ENCODE data around the gene ZNFX1.
"Not testable (repeated sequence)": the region's sequence is repeated elsewhere in the genome, so short reads cannot be mapped to it uniquely, and the experiment has no call there.

ZNFX1 gene

DNA sequence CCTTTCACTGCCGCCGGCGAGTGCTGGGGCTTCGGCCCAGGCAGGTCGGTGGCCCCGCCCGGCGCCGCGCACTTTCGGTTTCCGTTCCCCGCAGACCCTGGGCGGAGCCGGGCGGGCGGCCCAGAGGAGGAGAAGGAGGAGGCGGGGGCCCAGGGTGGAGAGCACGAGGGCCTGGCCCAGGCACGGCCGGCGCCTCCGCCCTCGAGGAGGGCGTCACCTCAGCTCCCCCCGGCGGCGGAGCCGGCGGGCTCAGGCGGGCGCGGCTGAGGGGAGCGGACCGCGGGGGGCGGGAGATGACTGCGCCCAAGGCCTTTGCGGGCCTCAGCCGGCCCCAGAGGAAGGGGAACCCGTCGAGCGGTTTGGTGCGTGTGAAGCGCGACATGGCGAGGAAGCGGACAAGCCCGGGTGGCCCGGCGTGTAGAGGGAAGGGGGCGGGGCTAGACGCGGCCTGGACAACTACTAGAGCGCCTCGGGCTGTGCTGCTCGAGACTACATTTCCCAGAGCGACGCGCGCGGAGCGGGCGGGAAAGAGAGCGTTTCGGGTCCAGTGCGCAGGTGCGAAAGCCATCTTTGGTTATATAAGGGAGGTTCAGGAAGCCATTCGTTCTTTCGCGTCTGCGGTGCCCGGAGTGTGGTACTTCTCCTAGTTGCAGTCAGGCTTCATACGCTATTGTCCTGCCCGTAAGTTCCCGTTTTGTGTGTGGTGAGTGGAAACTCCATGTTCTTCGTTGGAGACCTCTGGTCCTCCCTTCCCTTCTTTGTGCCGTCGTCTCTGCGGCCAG, at the start of gene ZNFX1:
Gene ZNFX1 (minus strand): TSS at position 22 of the 782 bp plus-strand sequence. CDS start 2,218 bp downstream, outside the sequence.
- DNase-seq (ENCODE audit: low spot score): peak; percentile 96

DNA sequence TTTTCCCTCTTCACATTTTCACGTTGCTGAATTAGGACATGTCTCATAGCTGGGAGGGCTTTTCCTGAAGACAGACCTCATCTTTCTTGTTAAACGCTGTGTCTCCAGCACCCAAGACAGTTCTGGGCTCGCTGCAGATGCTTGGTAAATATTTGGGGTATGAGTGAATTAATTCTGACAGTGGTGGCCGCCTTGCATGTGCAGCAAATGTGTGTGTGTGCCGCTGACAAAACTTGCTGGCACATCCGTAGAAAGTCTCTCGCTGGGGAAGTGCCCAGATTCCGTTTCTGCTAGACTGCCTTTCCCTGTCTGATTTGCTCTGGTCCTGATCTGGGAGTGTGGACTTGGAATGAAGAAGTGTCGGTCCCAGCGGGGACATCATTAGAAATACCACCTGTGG, 48.2 kb upstream of the ZNFX1 start:
- no peak for DNase-seq (ENCODE audit: low spot score)

DNA sequence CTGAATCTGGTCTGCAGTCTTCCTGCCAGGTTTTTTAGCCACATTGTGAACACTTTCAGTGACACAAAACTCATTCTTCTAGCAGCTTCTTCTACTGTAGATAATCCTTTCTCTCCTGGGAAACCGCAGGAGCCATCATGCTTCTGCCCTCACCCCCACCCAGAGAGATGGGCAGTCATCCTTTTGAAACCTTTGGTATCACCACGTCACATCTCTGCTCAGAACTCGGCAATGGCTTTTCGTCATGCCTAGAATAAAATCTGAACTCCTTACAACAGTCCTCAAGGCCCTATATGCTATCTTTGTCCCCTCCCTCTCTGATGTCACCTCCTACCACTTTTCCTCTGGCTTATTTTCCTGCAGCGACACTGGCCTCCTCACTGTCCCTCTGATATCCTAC, 46.4 kb upstream of the ZNFX1 start:
- no peak for DNase-seq (ENCODE audit: low spot score)

DNA sequence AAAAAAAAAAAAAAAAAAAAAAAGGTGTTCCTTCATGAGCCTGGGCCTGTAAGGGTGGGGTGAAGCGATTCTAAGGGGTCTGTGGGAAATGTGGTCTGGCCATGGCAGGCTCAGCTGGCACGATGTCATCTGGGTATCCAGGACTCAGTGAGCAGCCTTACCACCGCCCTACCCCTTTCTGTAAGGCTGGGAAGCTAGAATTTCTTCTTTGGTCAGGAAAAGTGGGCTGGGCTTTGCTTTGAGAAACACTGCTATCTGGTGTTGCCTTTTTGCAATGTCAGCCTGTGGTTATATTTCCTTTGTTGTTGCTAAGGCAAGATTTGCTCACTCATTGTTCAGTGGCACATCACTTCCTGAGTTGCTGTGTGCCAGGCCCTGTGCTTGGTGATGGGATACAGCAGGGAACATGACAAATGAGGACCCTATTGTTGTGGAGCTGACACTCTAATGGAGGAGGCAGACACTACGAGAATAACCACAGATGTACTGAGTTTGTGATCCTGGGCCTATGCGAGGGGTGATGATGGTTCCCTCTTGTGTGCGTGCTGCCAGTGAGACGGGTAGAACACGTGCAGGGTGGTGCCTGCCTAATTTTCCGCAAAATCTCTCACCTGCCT, 45.9 kb upstream of the ZNFX1 start:
- peak; percentile 93 for DNase-seq (ENCODE audit: low spot score)

DNA sequence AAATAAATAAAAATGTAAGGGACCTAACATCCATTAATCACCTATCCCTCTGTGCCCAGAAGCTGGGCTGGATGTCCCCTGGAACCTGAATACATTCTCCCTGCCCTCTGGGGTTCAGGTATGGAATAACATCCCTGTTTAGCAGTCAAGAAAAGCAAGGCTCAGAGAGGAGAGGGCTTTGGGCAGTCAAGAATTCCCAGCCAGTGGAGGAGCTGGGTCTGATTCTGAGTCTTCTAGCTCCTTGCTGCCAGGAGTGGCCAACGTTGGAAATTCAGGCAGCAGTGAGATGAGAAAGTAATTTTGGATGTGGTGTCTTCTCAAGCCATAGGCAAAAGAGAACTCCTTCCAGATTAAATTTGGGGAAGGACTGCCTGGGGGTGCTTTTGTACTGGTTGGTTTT, 42.6 kb upstream of the ZNFX1 start:
- peak; percentile 47 for DNase-seq (ENCODE audit: low spot score)

DNA sequence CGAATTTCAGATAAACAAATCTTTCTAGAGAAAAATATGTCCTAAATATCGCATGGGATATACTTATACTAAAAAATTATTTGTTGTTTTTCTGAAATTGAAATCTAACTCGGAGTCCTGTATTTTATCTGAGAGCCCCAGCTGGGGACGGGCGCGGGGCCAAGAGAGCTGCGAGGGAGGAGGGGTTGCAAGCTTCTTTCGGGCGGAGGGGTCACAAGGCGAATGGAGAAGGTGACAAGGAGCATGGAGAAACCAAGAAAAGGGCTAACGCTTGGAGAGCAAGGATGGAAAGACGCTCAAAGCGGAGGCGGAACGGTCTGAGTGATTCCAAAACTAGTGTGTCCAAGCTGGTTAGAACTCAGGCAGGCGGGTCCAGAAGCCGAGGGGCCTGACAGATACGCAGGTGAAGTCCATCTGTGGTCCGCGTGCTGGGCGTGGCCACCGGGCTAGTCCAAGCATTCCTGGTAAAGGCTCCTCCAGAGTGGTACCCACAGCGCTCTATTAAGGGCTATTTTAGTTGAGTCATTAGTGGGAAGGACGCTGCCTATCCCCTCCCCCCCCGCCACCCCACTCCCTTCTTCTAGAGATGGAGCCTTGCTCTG, 41.5 kb upstream of the ZNFX1 start:
- no peak for DNase-seq (ENCODE audit: low spot score)

DNA sequence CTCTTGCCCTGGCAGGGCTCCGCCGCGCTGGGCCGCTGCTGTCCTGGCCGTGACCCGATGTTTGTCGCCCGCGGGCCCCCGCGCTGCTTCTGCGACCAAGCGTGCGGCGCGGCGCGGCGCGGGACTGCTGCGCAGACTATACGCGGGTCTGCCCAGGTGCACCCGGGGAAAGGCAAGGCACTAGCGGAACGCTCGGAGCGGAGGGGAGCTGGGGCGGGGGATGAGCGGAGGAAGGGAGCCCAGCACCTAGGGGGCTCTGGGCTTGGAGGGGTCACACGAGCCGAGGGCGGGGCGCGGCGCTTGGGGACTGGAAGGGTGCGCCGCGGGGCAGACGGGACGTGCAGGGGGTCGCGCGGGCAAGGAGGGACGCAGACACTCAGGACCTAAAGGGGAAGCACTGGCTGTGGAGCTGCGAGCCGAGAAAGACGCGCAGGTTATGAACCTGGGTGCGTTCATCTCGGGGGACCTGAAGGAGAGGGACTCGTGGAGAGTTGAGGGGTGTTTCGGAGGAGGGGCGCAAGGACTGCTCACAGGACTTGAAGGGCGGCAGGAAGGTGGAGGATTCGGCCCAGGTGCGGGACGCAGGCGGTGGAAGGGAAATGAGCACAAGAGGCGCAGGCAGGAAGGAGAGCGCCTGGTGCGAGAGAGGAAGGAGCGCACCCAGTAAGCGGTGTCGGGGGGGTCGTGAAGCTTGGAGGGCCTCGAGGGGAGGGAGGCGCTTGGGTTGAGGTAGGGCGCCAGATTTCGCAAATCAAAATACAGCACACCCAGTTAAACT, 40.8 kb upstream of the ZNFX1 start:
- DNase-seq (ENCODE audit: low spot score): no peak

DNA sequence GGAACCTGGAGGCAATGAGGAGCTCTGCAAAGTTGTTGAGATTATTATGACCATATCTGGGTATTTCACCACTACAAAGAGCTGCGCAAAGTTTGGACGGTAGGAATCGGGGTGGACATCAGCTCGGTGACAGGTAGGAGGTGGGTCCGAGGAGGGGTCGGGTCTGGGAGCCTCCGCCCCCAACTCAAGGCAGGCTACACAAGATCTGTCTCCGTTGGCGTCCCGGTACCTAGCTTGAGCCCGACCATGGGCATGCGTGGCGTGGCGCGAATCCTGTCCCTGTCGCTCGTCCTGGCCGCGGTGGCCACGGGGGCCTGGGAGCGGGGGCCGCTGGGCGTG, 40.2 kb upstream of the ZNFX1 start:
- DNase-seq (ENCODE audit: low spot score): no peak

DNA sequence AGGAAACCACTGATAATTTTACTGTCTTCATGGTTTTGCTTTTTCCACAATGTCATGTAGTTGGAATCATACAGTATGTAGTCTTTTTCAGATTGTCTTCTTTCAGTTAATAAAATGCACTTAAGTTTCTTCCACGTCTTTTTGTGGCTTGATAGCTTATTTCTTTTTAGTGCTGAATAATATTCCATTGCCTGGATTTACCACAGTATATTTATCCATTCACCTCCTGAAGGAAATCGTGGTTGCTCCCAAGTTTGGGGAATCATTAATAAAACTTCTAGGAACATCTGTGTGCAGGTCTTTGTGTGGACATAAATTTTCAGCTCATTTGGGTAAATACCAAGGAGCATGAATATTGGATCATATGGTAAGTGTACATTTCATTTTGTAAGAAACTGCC, 38.8 kb upstream of the ZNFX1 start:
- DNase-seq (ENCODE audit: low spot score): no peak

DNA sequence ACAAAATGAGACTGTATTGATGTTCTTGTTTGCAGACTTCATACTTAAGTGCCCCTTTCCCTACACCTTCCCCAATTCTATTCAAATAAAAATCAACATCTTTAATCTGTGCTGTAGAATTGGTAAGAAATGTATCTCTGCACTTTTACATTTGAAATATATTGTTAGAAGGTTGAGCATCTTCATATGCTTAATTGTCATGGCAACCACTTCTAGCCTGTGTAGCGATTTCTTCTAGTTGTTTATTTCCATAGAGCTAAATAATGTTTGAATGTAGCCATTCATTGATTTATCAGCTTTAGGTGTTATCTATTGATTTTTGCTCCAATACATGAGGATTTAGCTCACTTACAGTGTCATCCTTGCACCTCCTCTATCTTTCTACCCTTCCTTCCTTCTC, 37.7 kb upstream of the ZNFX1 start:
- DNase-seq (ENCODE audit: low spot score): no peak

DNA sequence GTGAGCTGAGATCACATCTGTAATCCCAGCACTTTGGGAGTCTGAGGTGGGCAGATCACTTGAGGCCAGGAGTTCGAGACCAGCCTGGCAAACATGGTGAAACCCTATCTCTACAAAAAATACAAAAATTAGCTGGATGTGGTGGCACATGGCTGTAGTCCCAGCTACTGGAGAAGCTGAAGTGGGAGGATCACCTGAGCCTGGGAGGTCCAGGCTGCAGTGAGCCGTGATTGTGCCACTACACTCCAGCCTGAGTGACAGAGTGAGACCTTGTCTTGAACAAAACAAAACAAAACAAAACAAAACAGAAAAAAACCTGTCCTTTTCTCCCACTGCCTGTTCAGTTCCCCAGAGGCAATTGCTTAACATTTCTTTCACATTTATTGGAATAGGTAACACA, 36.2 kb upstream of the ZNFX1 start:
- not testable (repeated sequence) for DNase-seq (ENCODE audit: low spot score)

DNA sequence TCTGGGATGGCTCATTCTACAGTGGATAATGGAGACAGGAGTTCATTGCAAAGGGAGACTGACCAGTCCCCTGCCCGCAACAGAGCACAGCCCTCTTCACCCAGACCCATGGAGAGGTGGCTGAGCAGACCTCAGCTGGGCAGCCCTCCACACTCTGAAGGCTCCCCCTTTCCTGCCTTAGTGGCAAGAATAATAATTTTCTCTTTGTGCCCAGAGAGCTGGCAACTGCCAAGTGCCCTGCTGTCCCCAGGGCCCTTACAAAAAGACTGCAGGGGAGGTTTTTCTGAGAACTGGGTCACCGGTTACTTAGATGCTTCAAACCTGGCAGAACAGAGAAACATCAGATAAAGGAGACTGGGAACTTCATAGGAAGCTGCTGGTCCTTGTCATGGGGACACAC, 35.4 kb upstream of the ZNFX1 start:
- no peak for DNase-seq (ENCODE audit: low spot score)

DNA sequence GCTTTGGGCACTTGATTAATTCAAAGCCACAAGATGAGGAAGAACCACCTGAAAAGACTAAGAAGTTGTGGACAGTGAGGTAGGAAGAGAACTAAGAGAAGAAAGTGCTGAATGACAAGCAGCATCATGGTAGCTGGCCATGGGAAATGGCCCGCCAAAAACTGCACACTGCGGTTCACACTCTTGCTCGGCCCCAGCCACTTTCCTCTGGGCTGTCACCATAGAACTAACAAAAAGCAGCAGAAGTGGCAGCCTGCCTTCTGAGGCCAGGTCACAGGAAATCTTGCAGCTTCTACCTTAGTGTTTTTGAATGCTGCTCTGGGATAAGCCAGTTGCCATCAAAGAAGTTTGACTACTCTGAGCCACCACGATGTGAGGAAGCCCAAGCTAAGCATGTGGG, 34.8 kb upstream of the ZNFX1 start:
- no peak for DNase-seq (ENCODE audit: low spot score)

DNA sequence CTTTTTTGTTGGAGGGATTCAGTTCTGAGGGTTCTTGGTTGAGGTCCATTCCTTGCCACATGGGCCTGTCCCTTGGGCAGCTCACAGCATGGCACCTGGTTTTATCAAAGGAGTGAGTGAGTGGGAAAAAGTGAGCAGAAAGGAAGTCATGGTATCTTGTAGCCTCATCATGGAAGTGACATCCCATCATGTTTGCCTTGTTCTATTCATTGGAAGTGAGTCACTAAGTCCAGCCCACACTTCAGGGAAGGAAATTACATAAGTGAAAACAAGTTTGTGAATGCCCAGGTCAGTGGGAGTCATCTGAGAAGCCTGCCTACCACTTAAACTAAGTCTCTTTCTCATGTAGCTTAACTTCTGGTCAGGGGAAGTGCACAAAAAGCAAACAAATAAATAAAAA, 32.8 kb upstream of the ZNFX1 start:
- peak; percentile 51 for DNase-seq (ENCODE audit: low spot score)

DNA sequence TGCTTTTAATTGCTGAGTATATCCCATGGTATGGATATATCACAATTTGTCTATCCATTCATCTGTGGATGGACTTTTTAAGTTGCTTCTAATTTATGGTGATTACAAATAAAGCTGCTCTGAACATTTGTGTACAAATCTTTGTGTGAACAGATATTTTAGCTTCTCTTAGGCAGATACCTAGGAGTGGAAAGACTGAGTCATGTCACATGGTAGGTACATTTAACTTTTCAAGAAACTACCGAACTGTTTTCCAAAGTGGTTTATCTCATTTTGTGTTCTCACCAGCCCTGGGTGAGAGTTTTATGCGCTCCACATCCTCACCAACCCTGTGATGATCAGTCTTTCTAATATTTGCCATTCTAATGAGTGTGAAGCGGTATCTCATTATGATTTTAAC, 31.0 kb upstream of the ZNFX1 start:
- no peak for DNase-seq (ENCODE audit: low spot score)

DNA sequence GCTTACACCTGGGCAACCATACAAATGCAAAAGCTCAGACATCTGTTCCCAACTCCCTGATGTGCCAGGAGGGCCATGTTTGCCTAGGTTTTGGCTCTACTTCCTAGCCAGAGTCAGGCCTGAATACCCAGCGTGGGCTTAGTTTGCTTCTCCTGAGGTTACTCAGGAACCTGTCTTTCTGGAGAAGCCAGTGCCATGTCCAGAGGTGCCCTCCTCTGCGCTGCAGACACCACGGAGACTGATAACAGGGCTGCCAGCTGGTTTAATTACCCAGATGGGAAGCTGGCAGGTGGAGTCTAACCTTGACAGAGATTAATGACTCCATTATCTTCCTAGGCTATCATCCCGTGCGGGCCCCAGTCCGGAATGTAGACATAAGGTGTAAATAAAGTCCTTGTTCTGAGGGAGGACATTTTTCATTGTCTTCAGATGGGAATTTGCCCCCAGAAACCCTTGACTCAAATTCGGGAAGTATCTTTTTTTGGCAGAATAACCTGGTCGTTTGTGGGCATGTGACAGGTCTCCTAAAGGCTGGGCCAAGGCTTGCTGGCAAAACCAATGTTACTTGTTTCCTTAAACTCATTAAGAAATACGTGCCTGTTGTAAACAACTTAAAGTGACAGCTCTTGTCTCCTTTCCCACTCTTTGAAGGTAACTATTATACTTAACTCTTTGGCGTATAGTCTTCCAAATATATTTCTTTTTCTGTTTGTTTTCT, 29.2 kb upstream of the ZNFX1 start:
- DNase-seq (ENCODE audit: low spot score): no peak

DNA sequence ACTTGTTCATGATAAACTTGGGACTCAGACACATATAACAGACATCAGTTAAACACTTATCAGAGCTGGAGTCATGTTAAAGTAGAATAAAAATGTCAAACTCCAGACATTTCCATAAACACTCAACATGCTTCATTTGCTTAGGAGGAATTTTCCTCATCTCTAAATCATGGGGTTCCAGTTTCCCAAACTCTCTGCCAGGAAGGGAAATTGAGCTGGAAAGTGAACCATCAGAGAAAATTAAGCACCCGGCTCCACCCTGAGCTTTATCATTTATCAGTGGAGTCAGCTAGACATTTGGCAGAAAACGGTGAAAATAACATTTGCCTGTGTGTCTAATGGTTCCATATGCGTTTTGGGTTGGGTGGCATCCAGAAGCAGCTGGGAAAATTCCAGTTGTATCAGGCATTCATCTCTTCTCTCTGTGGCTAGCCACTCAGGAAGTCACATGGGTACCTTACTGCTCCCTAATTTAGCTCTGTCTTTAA, 25.3 kb upstream of the ZNFX1 start:
- DNase-seq (ENCODE audit: low spot score): no peak

DNA sequence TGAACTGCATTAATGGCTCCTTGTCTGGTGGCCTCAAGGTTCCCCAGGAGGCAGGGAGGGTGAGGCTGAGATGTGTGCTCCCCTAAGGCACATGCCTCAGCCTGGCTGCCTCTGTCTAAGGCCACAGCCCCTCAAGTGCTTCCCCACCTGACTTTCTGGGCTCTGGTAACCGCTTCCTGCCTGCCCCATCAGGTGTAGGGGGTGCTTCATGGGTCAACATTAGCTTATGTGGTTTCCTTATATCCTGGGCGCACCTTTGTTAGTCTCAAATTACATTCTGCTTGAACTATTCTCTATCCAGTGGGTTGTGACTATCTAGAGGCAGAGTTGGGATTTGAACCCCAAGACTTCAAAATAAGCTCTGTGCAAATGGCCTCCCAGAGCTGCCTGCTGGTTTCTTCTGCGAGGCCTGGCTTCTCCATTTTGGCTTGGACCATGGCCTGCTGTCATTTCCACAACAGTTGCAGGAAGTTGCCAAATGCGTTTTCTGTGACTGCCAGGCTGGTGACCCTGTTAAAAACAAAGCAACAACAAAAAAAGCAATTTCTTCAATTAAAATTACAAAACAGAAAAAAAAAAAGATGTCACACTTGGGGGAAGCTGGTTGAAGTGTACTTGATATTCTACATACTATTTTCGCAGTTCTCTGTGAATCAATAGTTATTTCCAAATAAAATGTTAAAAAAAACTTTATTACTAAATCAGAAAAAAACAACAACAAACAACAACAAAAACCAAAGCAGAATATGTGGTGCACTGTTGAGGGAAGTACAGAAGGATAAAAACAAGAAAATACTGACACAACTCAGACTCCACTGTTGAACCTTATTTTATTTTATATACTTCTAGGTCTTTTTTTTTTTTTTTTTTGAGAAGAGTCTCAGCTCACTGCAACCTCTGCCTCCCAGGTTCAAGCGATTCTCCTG, 20.0 kb upstream of the ZNFX1 start:
- DNase-seq (ENCODE audit: low spot score): no peak

DNA sequence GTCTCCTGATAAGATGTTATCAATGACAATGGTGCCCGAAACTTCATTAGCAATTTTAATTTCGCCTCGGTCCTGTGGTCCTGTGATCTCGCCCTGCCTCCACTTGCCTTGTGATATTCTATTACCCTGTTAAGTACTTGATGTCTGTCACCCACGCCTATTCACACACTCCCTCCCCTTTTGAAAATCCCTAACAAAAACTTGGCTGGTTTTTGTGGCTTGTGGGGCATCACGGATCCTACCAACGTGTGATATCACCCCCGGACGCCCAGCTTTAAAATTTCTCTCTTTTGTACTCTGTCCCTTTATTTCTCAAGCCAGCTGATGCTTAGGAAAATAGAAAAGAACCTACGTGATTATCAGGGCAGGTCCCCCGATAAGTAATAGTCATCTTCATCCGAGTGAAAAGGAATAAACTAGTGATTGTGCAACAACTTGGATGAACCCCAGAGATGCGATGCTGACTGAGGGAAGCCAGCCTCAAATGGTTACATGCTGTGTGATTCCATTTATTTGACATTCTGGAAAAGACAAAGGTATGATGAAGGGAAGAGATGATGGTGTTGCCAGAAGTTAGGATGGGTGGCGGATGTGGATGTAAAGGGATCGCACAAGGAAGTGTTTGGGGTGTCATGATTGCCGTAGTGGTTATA, 16.3 kb upstream of the ZNFX1 start:
- not testable (repeated sequence) for DNase-seq (ENCODE audit: low spot score)

DNA sequence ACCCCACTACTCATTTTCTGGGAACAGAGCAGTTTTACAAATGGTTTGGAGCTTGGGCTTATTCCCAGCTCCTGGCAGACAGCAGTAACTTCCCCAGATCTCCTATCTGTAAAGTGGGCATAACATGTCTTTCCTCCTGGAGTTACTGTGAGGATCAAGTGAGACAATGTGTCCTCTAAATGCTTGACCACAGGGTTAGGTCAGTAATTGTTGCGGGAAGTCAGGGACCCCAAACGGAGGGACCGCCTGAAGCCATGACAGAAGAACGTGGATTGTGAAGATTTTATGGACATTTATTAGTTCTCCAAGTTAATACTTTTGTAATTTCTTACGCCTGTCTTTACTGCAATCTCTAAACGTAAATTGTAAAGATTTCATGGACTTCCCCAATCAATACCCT, 15.3 kb upstream of the ZNFX1 start:
- no peak for DNase-seq (ENCODE audit: low spot score)

All from kidney capillary endothelial cell (primary cell).